Measurements from ENCODE around the gene CD151. TPM values are rescaled to one million over a fixed set of nuclear protein-coding genes. Genes with fewer than 3 reads are reported as not detected.

CD151 gene
- total and polyA plus RNA-seq, 10 donors: 38.0 to 142 (median 81.4) TPM

DNA sequence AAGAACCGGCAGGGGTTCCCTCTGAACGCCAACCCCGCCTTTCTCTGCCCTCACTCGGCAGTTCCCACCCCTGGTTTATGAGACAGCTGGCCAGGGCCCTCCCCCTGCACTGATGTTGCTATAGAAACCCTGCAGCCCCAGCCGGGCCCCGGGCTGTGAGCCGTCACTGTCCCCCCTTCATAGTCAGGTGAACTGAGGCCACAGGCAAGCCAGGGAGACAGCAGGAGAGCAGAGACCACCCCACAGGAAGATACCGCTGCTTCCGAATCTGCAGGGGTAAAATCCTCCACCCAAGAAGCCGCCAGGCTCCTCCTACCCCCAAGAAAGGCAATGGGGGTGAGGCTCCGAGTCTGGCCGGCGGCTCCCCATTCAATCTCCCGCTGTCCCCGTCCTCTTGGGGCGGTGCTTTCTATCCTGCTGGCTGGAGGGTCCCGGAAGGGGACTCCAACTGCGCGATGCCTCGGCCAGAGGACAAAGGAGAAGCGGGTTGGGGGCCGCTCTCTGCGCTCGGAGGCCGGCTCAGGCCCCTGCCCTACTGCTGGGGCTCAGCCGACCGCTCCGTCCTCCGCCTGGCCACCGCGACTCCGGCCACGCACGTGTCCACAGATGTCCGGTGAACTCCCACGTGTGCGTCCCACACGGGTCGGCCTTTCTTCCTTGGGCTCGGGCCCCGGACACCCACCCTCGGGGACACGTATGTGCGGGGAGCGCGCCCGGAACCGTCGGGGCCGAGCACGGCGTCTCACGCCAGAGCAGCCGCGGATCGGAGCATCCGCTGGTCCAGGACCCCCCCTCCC lies 35.3 kb upstream of the CD151 start:
- H3K4me1 ChIP-seq: peaks cover 15 to 58% (median 44%) of the 10 kb centered on the region in 6 donors
- 0 to 1% (median 0%) methylated on average over 29 to 57 of the region's 57 CpGs; no CpG with 5 or more reads in 1 of the 5 donors for WGBS, 5 donors

DNA sequence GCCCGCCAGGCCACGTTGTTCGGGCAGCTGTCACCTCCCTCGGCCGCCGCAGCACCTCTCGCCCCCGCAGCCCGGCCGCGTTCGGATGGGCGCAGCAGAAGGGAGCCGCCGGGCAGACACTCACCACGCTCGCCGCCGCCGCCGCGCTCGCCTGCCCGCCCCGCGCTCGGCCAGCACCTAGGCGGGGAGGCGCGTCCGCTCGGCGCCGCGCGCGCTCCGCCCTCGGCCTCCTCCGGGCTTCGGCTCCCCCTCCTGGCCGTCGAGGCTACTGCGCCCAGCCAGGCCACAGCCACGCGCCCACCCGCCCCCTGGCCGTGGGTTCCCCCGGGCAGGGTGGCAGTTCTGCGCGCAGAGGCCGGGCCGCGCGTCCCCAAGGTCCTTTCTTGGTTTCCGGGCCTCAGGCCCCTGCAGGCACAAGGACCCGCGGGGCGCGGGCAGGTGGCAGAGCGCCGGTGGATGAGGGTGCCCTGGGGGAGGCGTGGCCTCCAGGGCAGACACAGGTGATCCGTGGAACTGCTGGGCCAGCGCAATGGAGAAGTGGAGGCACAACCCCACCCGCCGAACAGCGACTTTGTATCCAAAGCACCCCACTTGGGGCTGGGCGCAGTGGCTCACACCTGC lies 34.5 kb upstream of the CD151 start, which contains the start of gene SLC25A22:
Gene SLC25A22 (minus strand): TSS at position 189 of the 621 bp plus-strand sequence. CDS start 3,275 bp downstream, outside the sequence.
- peak; percentile 97 for DNase-seq
- peaks cover 15 to 65% (median 47%) of the 10 kb centered on the region in 6 donors for H3K4me1 ChIP-seq
- H3K36me3 ChIP-seq: peaks cover 0 to 58% (median 17%) of the 10 kb centered on the region in 6 donors
- no peaks in the 10 kb centered on the region for H3K9me3 ChIP-seq
- intact Hi-C loops (cut with DNase I; ENCODE audit: low total_unique reads): no loop called here
- 0 to 3% (median 3%) methylated on average over 7 to 69 of the region's 69 CpGs; no CpG with 5 or more reads in 1 of the 5 donors for WGBS, 5 donors
- H3K4me3 ChIP-seq: peak within 1 kb of the TSS; percentile 44 to 96 (median 92)
- TF ChIP-seq POLR2A (IDR thresholded peaks at IDR 0.05): no peak
- TF ChIP-seq, protein P1, sequence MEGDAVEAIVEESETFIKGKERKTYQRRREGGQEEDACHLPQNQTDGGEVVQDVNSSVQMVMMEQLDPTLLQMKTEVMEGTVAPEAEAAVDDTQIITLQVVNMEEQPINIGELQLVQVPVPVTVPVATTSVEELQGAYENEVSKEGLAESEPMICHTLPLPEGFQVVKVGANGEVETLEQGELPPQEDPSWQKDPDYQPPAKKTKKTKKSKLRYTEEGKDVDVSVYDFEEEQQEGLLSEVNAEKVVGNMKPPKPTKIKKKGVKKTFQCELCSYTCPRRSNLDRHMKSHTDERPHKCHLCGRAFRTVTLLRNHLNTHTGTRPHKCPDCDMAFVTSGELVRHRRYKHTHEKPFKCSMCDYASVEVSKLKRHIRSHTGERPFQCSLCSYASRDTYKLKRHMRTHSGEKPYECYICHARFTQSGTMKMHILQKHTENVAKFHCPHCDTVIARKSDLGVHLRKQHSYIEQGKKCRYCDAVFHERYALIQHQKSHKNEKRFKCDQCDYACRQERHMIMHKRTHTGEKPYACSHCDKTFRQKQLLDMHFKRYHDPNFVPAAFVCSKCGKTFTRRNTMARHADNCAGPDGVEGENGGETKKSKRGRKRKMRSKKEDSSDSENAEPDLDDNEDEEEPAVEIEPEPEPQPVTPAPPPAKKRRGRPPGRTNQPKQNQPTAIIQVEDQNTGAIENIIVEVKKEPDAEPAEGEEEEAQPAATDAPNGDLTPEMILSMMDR (IDR thresholded peaks at IDR 0.05 in 8 of 11, conservative IDR thresholded peaks at IDR 0.05 in 3 of 11): peak; percentile 74 to 97 (median 93)
- peak; percentile 41 to 66 (median 60) for TF ChIP-seq POLR2AphosphoS5 (IDR thresholded peaks at IDR 0.05)
- H3K27ac ChIP-seq: peak within 1 kb of the TSS; percentile 78 to 96 (median 89)
- no peaks in the 10 kb centered on the region for H3K27me3 ChIP-seq (replicated peaks in 1 of 7)

More for the DNA sequence above, 35.3 kb upstream of the CD151 start:
- H3K9me3 ChIP-seq: no peaks in the 10 kb centered on the region
- H3K27ac ChIP-seq: peak overlapping the region; percentile 78 to 96 (median 89)
- DNase-seq: peak; percentile 95
- intact Hi-C loops (cut with DNase I; ENCODE audit: low total_unique reads): no loop called here
- peak overlapping the region; percentile 44 to 96 (median 92) for H3K4me3 ChIP-seq
- TF ChIP-seq POLR2A (IDR thresholded peaks at IDR 0.05) (peak in 1 of 3 donors; percentile 13), POLR2AphosphoS5 (IDR thresholded peaks at IDR 0.05) (peak; percentile 51 to 83 (median 69))
- TF ChIP-seq, protein P1 (IDR thresholded peaks at IDR 0.05 in 8 of 11, conservative IDR thresholded peaks at IDR 0.05 in 3 of 11): no peak
- H3K27me3 ChIP-seq (replicated peaks in 1 of 7): no peaks in the 10 kb centered on the region
- H3K36me3 ChIP-seq: peaks cover 0 to 59% (median 19%) of the 10 kb centered on the region in 6 donors

DNA sequence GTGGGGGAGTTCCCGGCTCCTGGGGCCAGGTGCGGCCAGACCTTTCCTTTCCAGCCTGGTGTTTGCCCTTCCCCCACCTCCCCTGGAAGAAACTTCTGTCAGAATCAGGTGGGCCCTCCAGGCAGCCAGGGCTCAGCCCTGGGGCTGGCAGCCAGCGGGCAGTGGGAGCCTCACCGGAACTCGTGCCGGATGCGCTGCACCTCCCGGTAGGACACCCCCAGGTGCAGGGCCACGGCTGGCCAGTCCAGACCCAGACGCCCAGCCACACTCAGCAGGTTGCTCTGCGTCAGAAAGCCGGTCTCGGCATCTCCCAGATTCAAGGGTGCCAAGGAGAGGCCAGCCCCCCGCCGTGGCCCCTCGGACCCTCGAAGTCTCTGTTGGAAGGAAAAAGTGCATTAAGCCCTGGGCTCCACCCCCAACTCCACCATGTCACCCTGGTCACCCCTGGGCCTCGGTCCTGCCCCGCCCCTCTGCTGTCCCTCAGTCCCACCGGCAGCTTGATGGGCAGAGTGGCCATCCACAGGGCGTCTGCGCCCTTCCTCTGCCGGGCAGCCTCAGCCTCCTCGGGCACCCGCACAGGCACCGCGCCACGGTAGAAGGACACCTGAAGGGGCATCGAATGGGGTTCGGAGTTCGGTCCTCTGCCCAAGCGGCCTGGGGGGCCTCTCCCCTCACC lies 33.0 kb upstream of the CD151 start:
- TF ChIP-seq, protein P1 (IDR thresholded peaks at IDR 0.05 in 8 of 11, conservative IDR thresholded peaks at IDR 0.05 in 3 of 11): no peak
- TF ChIP-seq POLR2A (IDR thresholded peaks at IDR 0.05): no peak
- peak in 1 of 3 donors; percentile 8 for TF ChIP-seq POLR2AphosphoS5 (IDR thresholded peaks at IDR 0.05)
- Histone ChIP-seq H3K4me1 (peaks cover 27 to 76% (median 55%) of the 10 kb centered on the region in 6 donors), H3K36me3 (peaks cover 0 to 44% (median 14%) of the 10 kb centered on the region in 6 donors), H3K4me3 (no peak overlapping the region), H3K27me3 (replicated peaks in 1 of 7) (no peaks in the 10 kb centered on the region), H3K9me3 (no peaks in the 10 kb centered on the region), H3K27ac (no peak overlapping the region)
- WGBS, 5 donors: 92 to 97% (median 94%) methylated on average over 28 to 32 of the region's 32 CpGs
- no peak for DNase-seq
- intact Hi-C loops (cut with DNase I; ENCODE audit: low total_unique reads): no loop called here

Data from spleen (tissue), 11 donors.